GM21529 (cell line): Measurements from ENCODE around the gene FKBP9.
"Not testable (repeated sequence)": the region's sequence is repeated elsewhere in the genome, so short reads cannot be mapped to it uniquely, and the experiment has no call there.

Experiments
- ATAC-seq: cut with Tn5 transposase; IDR thresholded peaks from one replicate; pipeline ENCODE4 v1.9.1; 2021; ENCODE audit not compliant: unreplicated experiment

Gene FKBP9, protein sequence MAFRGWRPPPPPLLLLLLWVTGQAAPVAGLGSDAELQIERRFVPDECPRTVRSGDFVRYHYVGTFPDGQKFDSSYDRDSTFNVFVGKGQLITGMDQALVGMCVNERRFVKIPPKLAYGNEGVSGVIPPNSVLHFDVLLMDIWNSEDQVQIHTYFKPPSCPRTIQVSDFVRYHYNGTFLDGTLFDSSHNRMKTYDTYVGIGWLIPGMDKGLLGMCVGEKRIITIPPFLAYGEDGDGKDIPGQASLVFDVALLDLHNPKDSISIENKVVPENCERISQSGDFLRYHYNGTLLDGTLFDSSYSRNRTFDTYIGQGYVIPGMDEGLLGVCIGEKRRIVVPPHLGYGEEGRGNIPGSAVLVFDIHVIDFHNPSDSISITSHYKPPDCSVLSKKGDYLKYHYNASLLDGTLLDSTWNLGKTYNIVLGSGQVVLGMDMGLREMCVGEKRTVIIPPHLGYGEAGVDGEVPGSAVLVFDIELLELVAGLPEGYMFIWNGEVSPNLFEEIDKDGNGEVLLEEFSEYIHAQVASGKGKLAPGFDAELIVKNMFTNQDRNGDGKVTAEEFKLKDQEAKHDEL

DNA sequence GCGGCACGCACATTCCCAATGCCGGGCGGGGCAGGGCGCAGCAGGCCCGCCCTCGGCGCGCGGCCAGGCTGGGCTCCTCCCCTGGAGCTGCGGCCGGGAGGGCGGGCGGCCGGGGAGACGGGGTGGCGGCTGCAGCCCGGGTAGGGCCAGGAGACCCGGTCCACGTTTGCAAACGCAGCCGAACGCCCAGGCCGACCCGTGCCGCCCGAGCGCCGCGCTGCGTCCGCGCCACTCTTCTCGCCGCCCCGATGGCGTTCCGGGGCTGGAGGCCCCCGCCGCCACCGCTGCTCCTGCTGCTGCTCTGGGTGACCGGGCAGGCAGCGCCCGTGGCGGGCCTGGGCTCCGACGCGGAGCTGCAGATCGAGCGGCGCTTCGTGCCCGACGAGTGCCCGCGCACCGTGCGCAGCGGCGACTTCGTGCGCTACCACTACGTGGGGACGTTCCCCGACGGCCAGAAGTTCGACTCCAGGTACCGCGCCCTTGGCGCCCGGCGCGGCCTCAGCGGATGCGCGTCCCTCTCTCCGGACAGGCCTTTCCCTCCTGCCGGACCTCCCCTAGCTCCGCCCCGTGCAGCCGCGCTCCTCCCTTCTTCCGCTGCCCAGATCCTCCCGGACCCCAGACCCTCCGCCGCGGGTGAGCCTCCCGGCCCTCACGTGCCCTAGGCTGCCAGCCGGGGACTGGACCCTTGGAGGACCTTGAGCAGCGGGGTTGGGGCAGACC lies at the start of gene FKBP9:
TSS of gene FKBP9 (plus strand) at position 115 of the 720 bp plus-strand sequence. CDS start at position 249, 134 bp downstream.
- ATAC-seq, result peak; percentile 89

DNA sequence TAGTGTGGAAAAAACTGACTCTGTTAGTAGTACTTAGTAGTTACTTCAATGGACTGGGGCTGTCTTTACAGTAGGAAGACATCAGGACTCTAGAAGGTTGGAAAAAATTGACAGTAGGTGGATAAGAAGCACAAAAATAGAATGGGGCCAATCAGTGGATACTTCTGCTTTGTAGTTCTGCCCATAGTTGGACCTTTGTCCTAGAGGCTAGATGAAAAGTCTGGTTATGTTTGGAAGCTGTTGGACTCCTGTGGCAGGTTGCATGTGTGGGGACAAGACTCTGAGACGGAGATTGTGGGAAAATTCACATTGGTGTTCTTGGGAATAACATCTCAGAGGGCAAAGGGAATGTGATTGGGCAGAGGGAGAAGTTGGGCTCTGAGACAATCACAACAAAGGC lies 47.0 kb upstream of the FKBP9 start:
- ATAC-seq, result no peak

DNA sequence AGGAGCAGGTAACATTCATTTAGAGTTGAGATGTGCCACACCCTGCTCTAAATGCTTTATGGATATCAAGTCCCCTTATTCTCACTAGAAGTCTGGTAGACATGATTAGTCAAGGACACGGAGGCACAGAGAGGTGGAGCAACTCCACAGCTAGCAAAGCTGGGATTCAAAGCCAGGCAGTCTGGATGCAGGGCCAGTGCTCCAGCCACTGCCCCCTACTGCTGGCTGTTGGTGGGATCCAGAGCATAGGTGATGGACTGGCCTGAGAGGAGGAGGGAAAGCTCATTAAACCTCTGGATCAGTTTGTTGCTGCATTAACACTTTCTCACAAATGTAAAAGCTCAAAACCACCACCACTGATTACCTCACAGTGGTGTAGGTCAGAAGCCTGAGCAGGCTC lies 43.1 kb upstream of the FKBP9 start:
- no peak for ATAC-seq

DNA sequence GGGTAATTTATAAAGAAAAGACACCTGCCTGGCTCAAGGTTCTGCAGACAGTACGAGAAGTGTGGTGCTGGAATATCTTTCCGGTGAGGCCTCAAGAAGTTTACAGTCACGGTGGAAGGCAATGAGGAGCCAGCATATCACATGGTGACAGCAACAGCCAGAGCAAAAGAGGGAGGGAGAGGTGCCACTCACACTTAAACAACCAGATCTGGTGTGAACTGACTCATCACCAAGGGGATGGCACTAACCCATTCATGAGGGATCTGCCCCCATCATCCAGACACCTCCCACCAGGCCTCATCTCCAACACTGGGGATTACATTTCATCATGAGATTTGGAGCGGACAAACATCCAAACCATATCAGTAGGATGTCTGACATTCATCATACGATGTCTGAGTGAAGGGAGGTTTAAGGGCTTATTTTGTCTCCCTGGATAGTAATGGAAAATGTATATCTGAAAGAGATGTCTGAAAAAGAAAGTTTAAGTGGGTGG lies 42.2 kb upstream of the FKBP9 start:
- no peak for ATAC-seq

DNA sequence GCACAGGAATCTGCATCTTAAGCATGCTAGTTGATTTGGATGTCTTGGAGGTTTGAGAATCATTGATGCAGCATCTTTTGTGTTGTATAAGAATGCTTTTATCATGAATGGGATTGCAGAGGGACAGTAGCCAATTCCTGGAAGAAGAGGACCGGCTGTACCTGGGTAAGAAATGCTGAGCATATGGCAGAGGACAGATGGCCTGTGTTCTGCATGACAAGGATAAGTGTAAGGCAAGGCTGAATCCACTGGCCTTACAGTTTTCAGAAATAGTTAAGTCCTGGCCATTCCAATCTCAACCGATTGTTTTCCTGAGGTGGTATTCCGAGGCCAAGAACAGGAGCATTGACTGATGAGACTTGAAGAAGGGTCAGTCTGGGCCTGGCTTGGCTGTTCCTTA lies 41.2 kb upstream of the FKBP9 start:
- ATAC-seq, result no peak

DNA sequence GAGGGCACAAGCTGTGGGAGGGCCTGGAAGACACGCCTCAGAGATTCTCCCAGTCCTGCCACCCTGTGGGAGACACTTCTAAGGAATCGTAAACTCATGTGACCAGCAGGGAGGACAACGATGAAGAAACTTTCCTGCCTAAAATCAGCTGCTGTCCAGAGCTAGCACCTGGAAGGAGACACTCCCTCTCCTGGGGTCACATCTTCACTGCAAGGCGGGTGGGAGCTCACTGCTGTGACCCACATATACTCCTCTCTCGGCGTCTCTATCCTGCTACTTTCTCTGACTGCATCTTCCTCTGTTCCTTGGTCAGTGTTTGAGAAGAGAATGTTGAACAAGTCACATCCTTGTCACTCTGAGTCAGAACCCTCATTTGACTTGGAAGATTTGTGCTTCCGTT lies 40.2 kb upstream of the FKBP9 start:
- ATAC-seq, result not testable (repeated sequence)

DNA sequence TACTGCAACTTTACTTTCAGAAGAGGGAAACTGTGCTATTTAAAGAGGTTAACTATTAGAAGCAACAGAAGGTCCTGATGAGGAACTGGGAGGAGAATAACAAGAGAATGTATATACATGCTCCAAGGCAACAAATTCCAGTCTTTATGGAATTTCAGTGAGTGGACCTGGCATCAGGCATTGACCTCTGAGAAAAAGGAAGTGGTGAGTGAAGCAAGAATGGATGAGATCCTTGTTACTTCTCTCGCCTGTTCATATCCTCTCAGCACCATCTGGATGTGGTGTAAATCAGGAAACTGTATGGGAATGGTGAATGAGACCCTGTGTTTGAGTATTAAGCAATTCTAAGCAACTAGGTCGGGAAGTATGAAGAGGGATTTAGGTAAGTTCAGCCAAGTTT lies 35.3 kb upstream of the FKBP9 start:
- ATAC-seq, result no peak

DNA sequence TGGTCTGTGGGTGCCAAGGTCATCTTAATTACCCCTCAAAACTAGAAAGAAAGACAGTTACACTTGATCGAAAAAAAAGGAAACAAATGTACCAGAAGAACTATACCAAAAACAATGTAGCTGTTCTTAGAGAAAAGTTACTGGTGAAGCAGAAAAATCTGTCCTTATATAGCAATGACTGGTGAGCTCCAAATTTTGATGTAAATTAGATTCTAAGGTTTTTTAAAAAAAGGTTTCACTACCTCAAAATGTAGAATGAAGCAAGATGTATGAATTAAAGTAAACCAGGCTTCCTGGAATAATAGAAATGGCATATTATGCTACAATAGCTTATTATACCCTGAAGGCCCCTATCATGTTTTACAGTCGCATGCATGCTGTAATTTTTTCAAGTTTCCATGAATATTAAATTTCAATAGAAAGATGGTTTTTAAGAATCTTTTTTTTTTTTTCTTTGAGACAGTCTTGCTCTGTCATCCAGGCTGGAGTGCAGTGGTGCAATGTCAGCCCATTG lies 28.4 kb upstream of the FKBP9 start:
- ATAC-seq, result no peak

DNA sequence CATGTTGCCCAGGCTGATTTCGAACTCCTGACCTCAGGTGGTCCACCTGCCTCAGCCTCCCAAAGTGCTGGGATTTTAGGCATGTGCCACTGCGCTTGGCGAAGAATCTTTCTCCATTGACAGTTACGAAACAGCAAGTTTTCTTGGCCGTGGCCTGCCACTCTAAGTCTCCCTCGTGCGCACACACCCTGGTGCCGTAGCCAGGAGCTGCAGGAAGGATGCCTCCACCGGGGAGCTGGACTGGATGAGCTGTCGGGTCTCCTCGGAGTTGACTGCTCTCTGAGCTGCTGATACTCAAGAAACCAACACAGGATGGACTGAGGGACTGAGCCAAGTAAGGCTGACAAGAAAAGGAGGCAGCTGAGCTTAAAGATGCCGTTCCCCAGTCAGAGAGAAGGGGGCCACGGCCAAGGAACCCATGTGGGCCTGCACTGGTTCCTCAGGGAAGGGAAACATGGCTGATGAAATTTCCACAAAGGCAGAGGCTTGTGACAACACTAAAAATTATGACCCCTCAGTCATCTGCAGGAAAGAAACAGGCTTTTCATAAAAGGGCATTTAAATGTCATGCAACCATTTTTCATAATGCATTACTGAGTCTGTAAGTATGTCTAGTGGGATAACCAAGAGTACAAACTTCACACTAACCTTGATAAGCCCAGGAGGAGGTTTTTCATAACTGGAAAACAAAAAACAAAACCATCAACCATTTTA lies 27.7 kb upstream of the FKBP9 start:
- ATAC-seq, result no peak

DNA sequence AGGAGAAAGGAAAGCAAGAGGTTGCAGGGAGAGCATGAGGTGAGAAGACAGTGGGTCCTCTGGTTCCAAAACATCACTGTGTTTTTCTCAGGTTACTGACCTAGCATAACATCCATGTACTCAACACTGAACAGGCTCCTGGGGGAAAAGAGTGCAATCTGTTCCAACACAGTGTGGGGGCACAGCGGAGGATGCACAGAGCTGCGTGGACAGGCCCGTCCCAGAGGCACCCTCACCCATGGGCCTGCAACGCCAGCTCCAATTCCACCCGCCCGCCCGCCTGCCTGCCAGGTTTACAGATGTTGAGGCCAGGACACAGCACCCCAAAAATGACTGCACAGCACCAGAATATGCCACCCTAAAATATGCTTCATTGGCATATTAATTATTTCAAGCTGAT lies 26.9 kb upstream of the FKBP9 start:
- no peak for ATAC-seq

DNA sequence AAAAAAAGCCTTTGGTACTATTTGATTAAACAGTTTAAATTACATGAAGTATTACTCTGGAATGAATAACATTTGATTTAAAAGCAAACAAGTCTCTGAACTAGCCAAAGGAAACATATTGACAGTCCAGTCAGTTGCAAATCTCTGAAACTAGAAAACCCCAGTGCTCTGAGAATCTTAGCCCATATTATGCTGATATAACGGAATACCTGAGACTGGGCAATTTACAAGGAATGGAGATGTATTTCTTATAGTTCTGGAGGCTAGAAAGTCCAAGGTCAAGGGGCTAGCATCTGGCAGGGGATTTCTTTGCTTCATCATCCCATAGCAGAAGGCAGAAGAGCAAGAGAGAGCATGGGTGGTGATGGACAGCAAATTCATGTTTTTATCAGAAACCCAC lies 21.7 kb upstream of the FKBP9 start:
- ATAC-seq, result no peak

DNA sequence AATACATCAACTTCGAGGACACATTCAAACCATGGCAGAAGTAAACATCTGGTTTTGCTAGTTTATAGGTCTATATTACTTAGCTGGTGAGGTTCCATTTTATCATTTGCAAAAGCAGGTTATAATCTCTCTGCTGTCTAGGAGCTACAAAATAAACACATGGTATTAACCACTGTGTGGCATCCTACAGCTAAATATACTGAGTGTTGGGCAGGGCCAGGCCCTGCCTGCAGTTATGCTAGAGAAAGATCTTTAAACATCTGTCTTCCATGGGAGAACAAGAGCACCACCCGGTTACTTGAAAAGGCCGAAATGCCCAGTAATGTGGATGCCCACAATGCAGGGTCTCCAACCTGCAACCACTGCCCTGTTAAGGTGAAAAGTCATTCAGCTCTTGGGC lies 20.6 kb upstream of the FKBP9 start:
- ATAC-seq, result no peak

DNA sequence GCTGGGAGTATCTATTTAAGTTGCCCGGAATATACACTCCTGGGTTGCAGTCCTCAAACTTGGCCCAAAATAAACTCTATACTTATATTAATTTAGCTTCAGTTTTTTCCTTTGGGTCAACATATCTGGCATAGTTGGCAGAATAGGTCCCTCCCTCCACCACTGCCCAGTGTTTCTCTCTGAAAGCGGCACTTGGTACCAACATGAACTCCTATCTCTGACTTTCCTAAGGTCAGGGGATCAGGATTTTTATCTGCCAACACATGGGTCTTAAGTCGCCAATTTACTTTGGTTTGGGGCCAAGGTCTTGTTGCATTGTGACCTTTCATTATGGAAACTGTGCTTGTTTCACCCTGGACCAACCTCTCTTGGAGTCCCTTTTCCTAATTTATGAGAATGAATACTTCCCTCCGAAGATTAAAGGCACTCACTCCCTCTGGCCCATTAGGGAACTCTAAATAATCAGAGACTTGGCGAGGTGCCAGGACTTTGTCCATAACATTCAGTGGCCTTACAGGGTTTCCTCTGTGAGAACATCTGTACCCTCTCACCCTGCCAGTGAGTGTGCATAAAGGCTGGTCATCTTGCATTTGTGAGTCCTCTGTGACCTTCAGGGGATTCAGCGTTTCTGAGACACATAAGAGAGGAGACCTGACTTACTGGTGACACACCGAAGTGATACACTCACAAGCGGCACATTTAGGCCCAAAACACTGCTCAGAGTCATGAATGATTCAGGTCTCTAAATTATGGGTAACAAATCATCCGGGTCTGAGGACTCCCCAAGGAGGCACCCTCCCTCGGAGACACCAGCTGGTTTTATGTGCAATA lies 19.7 kb upstream of the FKBP9 start:
- no peak for ATAC-seq

DNA sequence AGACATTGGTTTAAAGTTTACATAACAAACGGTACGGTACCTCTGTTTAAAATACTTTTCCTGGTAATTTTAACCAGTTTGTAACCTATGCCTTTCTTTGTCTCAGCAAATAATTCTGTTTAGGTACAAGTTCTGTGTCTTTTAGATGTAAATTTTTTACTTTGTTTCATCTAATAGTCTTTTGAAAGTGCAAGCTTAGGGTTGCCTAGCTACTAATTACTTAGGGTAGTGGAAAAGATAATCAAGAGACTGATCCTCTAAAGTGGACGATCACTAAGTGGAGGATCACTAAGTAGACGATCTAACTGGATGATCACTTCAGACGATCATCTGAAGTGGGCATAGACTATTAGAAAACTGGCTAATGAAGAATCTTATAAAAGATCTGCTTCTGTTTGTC lies 16.1 kb upstream of the FKBP9 start:
- ATAC-seq, result no peak

DNA sequence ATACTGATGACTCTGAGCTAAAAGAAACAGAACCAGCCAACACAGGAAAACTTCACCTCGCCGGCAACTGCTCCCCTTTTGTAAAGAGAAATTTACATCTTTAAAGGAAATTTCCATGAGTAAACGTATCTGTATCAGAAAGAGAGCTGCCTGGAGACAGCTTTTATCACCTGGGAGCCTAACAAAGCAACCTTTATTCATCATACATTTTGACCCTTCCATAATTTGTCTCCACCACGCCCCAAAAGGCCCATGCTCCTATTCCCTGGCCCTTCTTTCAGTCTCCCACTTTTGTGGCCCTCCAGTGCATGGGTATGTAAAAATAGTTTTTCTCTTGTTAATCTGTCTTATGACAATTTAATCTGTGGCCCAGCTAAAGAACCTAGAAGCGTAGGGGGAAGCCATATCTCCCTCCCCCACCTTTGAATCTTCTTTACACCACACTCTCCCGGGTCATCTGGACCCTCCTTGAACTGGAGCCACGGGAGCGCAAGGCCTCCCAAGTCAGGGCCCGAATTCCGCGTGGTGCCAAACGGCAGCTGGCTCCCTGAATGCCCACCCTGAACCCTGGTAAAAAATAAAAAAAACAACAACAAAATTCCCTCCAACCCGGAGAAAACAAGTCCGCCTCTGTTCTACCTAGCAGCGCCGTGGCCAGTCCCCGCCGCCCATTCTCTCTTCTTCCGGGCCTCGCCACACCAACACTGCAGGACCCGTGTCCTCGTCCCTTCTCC lies 15.4 kb upstream of the FKBP9 start:
- peak; percentile 6 for ATAC-seq

DNA sequence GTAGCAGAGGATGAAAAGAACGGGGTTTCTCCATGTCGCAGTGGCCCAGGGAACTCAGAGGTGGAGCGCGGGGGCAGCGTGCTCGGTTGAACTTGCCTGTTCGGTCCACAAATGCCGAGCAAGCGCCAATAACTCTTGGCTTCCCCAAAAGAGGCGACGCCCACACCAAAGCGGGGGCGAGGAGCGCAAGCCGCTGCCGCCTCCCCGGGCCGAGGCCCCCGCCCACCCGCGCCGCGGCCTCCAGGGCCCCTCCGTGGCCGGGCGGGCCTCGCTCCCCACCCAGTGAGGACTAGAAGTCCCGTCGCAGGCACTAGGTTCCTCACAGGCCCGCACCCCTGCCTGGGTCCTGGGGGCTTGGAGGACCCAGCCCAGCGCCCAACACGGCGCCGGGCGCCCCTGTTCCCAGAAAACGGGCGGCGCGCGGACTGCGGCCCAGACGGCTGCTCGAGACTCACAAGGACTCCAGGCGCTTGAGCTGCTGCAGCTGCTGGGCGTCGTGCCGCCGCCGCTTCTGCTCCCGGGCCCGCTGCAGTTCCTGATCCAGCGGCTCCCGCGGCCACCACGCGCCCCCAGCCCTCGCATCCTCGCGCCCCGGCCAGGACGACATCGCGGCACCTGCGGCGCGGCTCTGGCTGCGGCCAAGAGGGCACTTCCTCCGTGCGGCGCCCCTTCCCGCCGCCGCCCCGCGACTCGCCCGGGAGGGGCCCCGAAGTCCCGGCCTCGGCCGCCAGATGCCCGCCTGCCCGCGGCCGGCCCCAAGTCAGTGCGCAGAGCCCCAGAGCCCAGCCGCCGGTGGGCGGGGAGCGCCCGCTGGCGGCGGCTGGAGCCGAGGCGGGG lies 14.6 kb upstream of the FKBP9 start:
- peak; percentile 84 for ATAC-seq

DNA sequence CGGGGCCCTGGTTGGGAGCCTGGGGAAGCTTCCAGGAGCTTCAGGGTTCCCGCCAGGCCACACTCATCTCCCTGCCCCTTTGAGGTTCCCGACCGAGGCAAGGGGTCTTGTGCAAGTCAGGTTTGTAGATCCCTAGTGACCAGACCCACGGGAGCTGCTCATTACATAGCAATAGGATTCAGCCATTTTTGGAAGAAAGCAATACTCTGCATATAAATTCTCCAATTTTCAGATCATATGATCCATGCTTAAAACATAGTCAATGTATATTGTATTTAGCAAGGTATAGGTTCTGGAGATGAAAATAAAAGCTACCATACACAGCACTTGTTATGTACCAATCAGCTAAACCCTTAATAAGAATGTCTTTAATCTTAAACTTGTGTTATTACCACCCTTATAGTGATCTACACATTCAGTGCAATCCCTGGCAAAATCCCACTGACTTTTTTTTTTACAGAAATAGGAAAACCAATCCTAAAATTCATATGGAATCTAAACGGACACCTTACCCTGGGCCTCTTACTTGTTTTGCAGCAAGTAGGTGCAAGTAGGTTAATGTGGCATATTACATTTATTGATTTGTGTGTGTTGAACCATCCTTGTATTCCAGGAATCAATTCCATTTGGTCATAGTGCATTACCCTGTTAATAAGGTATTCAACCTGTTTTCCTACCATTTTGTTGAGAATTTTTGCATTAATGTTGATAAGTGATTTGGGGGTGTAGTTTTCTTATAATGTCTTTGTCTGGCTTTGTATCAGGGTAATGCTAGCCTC lies 13.8 kb upstream of the FKBP9 start:
- ATAC-seq, result no peak

DNA sequence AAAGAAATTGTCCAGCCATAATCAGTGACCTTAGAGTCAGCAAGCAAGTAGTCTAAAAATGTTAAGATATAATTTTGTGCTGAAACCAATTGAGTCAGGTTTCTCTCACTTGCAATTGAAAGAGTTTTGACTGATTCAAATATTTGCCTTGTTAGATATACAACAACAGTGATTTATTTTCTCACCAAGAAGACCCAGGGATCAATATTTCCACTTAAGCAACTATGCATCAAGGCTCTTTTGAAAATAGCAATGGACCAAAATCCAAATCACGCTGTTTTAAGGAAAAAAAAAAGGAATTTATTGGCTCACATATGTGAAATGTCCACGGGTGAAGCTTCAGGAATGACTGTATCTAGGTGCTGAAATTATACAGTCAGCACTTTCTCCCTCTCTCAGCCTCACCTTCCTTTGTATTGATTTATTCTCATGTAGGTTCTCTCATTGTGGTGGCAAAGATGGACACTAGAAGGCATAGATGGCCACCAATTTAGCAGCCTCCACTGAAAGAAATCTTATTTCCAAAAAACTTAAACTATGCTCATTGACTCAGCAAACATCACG lies 9.7 kb upstream of the FKBP9 start:
- ATAC-seq, result no peak
